Hematopoietic multipotent progenitor cell treated with erythropoietin and hydrocortisone succinate and interleukin-3 and kit ligand, for 8 days (in vitro differentiated cells): ENCODE results near the gene ITGA11.

ENCODE experiments used
- DNase-seq: peaks from one replicate; pipeline ENCODE4 v3.0.0-alpha.2; 2015

The ITGA11 gene

DNA sequence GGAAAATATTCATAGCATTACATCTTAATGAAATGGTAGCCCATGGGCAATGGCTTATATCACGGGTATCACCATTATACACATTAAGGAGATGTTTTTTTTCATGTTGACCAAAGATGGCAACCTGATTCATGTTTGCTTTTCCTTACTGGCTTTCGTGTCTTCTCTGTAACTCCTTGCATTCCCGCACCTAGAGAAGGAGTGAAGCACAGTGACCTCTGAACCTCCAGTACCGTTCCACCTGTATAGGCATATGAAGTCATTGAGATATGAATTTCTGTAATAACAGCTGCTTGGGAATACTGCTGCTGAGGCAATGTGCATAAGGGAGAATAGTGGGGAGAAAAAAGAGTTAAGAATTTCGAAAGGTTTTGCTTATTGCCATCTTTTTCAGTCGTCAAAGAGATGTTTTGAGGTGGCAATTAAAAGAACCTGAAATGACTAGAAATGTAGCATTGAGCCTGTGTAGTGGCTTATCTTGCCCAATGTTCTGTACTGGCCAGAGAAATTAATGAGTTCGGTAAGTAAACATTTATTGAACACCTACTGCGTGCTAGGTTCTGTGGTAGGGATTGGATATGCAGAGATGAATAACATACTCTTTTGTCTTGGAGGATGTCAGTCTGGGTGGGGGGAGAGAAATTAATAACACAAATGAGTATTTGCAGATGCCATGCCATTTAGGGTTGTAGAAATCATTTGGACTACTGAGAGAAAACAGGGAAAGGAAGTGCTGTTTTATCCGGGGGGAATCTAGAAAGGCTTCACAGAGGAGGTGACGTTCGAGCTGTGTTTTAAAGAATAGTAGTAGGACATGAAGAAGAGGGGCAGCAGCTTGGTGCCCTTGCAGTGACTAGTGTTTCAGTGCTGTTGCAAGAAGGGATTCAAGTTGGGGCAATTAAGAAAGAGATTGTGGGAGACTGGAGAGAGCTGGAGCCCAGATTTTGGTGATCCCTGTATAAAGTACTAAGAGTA, 151.9 kb downstream of the ITGA11 start:
- no peak for DNase-seq

DNA sequence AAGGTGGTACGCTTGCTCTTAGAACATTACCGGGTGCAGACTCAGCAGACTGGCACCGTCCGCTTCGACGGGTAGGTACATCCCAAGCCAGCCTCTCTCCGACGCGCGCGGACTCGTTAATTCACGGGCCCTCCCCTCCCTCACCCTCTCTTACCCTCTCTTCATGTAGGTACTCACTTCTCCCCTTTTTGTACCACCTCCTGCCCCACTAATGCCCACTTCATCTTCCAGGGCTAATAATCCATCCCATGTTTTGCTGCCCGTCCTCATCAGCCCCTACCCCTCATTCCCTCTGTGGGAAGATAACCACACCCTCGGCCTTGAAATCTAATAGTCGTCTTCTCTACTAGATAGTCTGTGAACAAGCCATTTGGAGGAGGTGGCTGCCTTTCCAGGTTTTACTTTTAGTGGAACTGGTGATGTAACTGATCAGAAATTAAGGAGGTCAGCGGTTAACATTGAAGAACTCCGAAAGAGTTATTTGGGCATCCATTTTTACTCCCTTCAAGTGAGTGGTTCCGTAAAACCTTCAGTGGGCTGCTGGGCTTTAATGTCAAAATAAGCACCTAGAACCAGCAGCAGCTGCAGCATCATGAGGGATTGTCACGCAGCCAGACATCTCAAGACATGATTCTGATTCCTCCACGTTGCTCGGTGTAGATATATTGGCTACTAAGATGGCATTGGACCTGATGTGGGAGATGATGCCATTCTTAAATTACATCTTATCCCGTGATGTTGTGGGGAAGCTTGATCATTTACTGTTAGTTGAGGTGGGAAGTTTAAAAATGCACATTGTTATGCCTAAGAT, 153.2 kb downstream of the ITGA11 start:
- DNase-seq, result peak; percentile 51

DNA sequence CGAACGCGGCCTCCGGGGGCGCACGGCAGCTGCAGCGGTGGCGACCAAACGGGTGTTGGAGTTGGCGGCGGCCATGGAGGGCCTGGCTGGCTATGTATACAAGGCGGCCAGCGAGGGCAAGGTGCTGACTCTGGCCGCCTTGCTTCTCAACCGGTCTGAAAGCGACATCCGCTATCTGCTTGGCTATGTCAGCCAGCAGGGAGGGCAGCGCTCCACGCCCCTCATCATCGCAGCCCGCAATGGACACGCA, 153.7 kb downstream of the ITGA11 start:
- no peak for DNase-seq

DNA sequence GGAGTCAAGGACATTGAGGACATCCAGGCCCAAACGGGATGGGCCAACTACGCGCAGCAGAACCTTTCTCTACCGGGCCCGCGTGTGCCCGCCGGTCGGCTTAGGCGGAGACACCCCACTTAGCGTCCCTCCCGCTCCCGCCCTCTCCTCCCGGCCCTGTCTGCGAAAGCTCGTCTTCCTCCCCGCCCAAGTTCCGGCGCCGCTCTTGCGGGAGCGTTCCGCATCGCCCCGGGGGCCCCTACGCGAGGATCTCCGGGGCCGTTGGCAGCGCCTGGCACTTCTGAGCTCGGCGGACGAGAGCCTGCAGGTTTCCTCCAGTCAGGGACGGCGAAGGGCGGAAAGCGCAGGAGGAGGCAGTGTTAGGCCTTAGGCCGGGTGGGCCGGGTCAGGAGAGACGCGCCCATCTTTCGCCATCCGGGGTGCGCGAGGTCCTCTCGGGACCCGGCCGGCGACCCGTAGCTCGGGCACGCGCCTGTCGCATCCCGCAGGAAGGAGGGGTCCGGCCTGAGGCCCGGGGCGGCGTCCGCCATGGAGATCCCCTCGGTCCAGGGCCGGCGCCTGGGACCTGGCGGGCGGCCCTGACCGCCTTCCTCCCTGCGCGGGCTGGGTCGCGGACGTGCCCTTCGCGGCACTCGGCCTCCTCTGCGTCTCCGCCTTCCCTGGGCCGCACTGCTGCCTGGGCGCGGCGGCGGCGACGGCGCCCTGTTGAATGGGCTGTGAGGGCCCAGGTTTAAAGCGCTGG, 154.2 kb downstream of the ITGA11 start, which contains the start of gene FEM1B:
Gene FEM1B (plus strand): TSS at position 143 of the 742 bp plus-strand sequence. CDS start 673 bp downstream, outside the sequence.
- DNase-seq, result peak; percentile 89

DNA sequence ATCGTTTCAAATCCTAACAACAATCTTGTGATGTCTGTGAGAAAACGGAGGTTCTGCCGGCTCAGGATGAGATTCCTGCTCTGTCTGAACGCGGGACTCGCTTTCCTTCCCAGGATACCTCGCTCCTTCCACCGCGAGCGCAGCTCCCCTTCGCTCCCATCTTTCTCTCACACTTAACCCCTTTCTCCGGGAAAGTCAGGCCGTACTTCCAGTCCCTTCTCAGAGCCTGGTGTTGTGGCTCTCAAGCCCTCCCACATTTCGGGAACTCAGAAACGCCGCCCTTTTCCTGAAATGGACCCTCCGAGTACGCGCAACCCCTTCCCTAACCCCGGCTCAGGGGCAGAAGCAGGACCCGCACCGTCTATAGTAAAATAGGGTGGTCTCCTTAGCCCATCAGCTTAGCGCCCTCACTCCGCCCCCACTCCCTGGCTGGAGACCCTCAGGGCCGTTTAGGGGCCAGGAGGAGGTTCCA, 154.8 kb downstream of the ITGA11 start:
- peak; percentile 64 for DNase-seq

DNA sequence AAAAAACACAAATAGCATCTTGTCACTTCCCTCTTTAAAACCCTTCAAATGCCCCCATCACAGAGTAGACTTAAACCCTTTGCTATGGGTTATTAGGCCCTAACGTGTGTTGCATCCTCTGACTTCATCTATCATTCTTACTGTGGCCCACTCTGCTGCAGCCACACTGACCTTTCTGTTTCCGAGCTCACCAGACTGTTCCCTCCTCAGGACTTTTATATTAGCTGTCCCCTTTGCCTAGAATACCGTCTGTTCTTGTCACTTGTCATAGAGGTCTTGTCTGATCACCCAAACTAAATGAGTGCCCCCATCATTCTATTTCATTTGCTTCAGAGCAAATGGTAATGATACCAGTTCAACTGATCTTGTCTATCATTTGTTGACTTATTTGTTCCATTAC, 155.3 kb downstream of the ITGA11 start:
- no peak for DNase-seq

DNA sequence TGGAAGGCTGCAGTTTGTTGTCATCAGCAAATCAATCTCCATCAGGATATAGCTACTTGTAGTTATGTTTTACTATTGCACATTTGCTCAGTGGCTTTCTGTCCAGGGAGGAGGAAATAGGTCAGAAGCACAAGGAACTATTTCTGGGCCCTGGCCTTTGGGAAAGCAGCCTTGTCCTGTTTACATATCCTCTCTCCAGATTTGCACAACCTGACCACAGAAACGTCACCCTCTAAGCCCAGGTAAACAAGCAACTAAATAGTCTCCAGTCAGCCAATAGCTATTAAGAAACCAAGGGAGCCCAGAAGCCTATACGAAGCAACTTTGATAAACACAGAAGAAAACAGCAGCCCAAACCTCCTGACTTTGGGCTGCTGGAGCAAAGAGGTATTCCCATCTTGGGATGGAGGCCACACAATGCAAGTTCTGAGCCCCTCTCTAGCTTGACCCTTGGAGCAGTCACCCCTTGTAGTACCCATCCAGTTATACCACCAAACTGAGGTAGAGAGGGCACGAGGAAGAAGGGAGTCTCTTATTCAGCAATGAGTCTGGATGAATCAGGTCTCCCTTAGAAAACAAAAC, 156.7 kb downstream of the ITGA11 start:
- DNase-seq, result no peak

DNA sequence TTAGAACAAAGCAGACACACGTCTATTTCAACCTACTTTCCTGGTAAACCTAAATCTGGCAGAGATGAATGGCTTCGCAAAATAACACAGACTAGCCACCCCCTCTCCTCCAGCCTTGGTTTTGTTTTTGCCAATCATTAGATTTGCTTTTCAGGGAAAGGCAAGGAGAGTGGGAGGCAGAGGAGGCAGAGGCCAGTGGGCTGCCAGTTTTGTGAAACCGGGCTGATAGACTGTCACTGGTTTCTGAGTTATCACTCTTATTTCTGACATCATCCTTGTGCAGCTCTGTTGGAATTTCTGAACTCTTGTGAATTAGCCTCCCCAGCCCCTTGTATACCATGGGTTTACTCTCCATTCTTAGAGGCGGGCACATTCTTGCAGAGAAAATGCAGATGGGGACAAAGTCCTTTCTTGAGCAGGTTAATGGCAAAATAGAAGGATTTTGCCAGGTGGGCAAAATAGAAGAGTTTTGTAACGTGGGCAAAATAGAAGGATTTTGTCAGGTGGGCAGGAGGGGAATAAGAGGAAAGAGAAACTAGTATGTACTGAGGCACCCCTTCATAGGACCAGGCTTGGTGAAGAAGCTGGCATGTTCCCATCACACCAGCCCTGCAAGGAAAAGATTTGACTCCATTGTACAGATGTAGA, 157.6 kb downstream of the ITGA11 start:
- no peak for DNase-seq

DNA sequence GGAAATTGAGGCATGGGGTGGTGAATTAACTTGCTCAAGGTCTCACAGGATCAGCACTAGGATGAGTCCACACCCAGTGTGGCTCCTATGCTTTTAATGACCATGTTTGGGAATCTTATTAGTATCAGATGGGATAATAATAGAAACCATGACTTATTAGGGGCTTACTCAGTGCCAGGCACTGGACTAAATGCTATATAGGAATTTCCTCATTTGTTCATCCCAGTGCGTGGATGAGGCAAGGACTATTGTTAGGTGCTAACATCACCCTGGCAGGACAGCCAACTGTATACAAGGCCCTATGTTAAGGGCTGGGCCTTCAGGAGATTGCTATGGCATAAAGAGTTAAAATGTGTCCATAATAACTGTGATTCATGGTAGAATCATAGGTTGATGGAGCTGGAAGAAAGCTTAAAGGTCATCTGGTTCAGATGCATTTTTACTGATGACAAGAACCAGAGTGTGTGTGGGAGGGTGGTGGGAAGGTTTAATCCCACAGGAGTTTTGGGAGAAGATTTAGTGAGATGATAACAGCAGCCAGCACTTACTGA, 159.2 kb downstream of the ITGA11 start:
- DNase-seq, result no peak

DNA sequence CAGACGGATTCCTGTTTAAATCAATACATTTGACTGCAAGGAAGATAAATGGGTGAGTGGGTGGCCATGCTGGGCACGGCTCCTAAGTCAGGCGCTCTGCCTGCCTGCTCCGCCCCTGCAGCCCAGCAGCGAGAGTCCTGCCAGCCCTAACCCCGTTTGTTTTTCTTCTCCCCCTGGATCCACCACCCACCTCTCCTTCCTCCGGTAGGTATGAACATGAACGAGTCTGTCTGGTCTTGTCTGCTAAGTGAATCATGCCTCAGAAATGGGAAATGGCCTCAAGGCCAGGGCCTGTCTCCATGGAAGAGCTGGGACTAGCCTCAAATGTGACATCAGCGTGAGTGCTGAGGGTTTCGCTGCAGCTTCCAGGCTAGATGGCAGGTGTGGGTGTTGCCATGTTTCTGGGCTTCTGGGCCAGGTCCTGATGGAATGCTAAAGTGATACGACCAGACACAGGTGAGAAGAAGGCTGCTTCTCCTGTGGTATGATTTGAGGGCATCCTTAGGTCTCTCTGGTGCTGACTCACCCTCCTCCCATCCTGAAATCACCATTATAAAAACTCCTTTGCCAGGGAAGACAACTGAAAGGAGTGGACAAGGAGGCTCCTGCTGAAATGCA, 160.0 kb downstream of the ITGA11 start:
- no peak for DNase-seq

DNA sequence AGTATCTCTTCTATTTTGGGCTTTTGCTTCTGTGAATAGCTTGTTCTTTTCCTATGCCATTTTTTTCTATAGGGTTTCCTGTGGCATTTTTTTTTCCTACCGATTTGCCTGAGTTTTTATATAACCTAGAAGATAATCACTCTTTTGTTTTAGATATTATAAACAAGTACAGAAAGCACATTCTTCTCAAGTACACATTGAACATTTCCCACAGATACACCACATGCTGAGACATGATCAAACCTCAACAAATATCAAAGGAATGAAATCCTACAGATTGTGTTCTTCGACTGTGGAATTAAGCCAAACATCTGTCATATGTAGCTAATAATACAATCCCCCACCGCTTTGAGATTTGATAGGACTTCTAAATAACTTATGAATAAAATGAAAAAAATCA, 163.6 kb downstream of the ITGA11 start:
- no peak for DNase-seq

DNA sequence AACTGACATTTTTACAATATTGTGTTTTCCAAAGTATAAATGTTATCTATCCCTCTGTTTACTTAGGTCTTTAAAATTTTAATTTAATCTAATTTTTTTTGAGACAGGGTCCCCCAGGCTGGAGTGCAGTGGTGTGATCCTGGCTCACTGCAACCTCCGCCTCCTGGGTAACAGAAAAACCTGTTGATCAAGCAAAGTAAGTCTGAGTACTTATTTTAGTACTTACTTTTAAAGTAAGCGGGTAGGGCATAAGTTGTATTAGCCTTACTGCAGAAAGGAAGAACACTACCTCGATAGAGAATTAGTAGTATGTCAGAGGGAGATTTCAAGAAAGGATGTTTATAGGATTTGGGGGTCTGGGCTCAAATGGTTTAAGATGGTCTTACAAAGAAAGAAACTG, 166.3 kb downstream of the ITGA11 start:
- no peak for DNase-seq

DNA sequence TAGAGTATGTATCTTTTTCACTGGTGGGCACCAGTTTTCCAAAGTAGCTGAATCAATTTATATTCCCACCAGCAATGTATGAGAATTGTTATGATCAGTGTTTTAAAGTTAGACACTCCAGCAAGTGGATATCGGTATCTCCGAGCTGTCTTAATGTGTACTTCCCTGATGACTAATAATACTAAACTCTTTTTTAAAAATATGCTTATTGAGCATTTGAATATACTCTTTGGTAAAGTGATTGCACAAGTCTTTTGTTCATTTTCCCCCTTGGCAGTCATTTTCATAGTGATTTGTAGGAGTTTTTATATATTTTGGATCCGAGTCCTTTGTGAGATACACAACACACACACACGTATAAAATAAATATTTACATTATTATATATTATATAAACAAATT, 166.9 kb downstream of the ITGA11 start:
- no peak for DNase-seq

DNA sequence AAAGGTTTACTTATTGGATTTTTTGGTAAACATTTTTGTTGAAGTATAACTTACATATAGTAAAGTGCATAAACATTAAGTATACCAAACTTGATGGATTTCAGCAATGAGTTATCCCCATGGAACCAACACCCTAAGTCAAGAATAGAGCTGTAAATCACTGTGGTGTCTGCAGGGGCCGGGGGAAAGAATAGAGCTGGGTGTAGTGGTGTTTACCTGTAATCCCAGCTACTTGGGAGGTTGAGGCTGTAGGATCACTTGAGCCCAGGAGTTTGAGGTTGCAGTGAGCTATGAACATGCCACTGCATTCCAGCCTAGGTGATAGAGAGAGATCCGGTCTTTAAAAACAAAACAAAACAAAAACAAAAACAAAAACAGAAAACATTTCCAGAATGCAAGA, 167.7 kb downstream of the ITGA11 start:
- DNase-seq, result no peak

DNA sequence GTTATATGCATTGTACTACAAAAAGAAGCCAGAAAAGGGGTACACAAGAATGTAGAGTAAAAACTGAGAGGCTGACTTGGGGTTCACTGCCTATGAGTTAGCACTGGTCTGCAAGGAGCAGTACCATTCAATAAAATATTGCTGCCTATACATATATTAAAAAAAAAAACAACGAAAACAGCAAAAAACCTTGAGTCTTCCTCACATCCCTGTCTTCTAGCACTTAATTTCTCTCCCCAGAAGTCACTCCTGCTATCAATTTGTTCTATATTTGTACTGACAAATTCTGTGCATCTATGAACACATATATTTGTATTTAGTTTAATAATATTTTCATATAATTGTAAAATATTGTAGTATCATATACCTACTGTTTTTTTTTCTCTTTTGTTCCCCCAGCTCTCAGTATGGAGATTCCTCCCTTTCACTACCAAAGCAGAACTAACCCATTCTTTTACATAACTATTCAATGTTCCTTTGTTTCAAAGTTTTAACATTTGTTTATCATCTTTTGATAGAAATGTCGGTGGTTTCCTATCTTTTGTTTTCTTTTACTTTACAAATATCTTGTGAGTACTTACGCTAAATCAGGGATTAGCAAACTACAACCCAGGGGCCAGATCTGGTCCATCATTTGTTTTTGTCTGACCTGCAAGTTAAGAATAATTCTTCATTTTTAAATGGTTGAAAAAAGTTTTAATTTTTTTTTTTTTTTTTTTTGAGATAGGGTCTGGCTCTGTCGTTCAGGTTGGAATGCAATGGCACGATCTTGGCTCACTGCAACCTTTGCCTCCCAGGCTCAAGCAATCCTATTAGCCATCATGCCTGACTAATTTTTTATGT, 169.2 kb downstream of the ITGA11 start:
- no peak for DNase-seq

DNA sequence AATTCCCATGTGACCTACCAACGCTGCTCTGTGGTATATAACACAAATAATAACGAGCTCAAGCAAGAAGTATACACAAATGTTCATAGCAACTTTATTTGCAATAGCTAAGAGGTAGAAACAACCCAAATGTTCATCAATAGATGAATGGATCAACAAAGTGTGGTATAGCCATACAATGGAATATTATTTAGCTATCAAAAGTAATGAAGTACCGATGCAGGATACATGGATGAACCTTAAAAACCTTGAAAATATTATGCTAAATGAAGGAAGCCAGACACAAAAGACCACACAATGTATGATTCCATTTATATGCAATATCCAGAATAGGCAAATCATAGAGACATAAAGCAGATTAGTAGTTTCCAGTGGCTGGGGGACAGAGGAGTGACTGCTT, 170.0 kb downstream of the ITGA11 start:
- DNase-seq, result no peak

DNA sequence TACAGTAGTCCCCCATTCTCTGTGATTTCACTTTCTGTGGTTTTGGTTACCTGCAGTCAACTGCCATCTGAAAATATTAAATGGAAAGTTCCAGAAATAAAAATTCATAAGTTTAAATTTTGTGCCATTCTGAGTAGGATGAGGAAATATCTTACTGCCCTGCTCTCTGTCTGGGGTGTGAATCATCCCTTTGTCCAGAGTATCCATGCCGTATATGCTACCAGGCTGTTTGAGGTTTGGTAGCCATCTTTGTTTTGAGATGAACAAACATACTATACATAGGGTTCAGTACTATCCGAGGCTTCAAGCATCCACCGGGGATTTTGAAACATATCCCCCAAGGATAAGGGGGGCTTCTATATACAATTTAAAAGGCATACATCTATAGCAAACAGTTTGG, 170.7 kb downstream of the ITGA11 start:
- no peak for DNase-seq

DNA sequence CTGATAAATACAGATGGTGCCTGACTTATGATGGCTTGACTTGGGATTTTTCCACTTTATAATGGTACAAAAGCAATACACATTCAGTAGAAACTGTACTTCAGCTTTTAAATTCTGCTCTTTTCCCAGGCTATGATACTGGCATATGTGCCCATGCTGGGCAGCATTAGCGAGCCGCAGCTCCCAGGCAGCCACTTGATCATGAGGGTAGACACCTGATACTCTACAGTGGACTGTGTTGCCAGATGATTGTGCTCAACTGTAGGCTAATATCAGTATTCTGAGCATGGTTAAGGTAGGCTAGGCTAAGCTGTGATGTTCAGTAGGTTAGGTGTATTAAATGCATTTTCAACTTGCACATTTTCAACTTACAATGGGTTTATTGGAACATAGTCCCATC, 172.1 kb downstream of the ITGA11 start:
- no peak for DNase-seq

DNA sequence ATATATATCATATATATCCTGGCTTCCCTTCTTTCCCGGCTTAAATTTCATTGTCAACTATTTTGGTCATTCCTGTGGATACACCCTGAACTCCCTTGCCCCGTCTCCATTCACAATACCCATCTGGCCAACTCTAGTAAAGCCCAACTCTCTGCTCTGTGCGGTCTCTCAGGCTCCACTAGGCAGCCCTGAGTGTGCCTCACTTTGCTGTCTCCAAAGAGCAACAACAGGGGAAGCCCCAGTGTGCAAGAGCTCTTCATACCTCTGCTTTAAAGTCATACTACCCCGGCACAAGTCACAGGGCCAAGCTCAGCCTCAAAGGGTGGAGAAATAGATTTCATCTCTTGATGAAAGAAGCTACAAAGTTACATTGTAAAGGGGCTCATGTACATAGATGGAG, 173.3 kb downstream of the ITGA11 start:
- DNase-seq, result no peak

DNA sequence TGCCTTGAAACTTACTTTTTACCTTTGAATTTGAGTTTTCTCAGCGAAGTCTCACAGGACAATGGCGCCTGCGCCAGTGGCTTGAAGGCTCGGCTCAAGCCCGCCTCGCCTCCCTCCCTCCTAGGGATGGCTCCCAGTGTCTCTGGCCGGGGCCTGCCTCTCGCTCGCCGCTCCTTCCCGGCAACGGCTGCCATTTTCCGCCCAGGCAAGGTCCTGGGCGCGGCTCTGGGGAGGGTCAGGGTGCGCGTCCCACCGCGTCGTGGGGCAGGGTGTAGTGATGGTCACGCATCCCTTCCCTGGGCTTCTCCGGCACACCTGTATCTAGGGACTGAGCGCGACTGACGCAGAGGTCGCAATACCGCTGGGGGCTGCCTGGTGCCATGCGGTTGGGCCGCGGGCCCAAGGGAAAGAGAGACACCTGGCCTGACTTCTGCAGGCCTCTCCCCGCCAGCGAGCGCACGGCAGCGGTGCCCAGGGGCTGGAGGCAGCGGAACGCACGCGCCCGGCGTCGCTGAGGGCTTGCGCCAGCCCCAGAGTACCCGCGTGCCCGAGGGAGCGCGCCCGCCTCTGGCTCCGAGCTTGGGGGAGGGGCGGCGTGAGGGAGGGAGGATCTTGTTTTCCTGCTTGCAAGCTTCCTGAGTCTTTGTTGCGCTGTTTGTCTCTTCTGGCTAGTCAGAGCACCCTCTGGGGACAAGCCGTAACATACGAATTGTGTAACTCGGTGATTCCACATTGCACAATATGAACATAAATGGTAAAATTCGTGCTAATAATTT, 175.1 kb downstream of the ITGA11 start:
- DNase-seq, result peak; percentile 88
